Type B pancreatic cell (in vitro differentiated cells): Measurements from ENCODE around the gene NFKB2. TPM values are rescaled to one million over a fixed set of nuclear protein-coding genes. Genes with fewer than 3 reads are reported as not detected.

Experiments
- DNase-seq: peaks from one replicate; pipeline ENCODE4 v3.0.0; 2021; ENCODE audit warnings: mixed read lengths; ENCODE audit not compliant: unreplicated experiment; ENCODE audit errors: extremely low spot score
- H3K27ac Mint-ChIP-seq: 2 replicates; pipeline ENCODE4 v1.8.0; 2021; ENCODE audit warnings: mild to moderate bottlenecking, mixed read lengths
- H3K27me3 Mint-ChIP-seq: 2 replicates; pipeline ENCODE4 v1.8.0; 2021; ENCODE audit warnings: mixed read lengths
- H3K36me3 Mint-ChIP-seq: 2 replicates; pipeline ENCODE4 v1.8.0; 2021; ENCODE audit warnings: mixed read lengths
- H3K4me1 Mint-ChIP-seq: one replicate; pipeline ENCODE4 v1.8.0; 2021; ENCODE audit warnings: mixed read lengths; ENCODE audit not compliant: unreplicated experiment
- H3K4me3 Mint-ChIP-seq: 2 replicates; pipeline ENCODE4 v1.8.0; 2021; ENCODE audit warnings: mild to moderate bottlenecking, mixed read lengths
- H3K9me3 Mint-ChIP-seq: 2 replicates; pipeline ENCODE4 v1.8.0; 2021; ENCODE audit warnings: mixed read lengths
- total RNA-seq: library from RNA; stranded (reverse); gene quantifications from 2 replicates; pipeline ENCODE4 v1.2.1, GENCODE V29; 2021; ENCODE audit warnings: low replicate concordance
- TF ChIP-seq, protein P1 (sequence below): fragments of 200-600 bp; sonication (generic); conservative IDR thresholded peaks from 2 replicates; pipeline ENCODE4 v1.5.0; 2021; ENCODE audit warnings: antibody characterized with exemption, mild to moderate bottlenecking

The NFKB2 gene
- total RNA-seq, 1 donor from 2014 or later: 29.7 TPM

DNA sequence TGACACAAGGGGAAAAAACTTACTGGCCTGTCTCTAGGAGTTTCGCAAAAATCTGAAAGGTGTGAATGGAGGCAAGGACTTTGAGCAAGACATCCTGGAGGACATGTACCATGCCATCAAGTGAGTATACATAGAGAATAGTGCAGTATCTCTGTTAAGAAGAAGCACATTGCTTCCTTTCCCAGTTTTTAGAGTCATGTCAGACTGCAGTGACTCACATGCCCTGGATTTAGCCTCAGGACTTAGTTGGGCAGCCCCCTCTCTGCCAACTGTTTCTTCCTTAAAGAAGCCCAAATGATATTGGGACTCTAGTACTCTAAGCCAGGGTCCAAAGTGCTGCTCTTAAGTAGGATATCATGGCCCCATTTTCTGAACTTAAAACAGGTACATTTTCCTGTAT lies 28.1 kb upstream of the NFKB2 start:
- H3K9me3 Mint-ChIP-seq: no peaks in the 10 kb centered on the region
- H3K36me3 Mint-ChIP-seq: peaks cover 67% of the 10 kb centered on the region
- H3K27ac Mint-ChIP-seq: peak overlapping the region; percentile 87
- no peaks in the 10 kb centered on the region for H3K27me3 Mint-ChIP-seq
- no peak for DNase-seq
- no peak overlapping the region for H3K4me3 Mint-ChIP-seq
- TF ChIP-seq, protein P1, sequence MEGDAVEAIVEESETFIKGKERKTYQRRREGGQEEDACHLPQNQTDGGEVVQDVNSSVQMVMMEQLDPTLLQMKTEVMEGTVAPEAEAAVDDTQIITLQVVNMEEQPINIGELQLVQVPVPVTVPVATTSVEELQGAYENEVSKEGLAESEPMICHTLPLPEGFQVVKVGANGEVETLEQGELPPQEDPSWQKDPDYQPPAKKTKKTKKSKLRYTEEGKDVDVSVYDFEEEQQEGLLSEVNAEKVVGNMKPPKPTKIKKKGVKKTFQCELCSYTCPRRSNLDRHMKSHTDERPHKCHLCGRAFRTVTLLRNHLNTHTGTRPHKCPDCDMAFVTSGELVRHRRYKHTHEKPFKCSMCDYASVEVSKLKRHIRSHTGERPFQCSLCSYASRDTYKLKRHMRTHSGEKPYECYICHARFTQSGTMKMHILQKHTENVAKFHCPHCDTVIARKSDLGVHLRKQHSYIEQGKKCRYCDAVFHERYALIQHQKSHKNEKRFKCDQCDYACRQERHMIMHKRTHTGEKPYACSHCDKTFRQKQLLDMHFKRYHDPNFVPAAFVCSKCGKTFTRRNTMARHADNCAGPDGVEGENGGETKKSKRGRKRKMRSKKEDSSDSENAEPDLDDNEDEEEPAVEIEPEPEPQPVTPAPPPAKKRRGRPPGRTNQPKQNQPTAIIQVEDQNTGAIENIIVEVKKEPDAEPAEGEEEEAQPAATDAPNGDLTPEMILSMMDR: no peak
- no peaks in the 10 kb centered on the region for H3K4me1 Mint-ChIP-seq

DNA sequence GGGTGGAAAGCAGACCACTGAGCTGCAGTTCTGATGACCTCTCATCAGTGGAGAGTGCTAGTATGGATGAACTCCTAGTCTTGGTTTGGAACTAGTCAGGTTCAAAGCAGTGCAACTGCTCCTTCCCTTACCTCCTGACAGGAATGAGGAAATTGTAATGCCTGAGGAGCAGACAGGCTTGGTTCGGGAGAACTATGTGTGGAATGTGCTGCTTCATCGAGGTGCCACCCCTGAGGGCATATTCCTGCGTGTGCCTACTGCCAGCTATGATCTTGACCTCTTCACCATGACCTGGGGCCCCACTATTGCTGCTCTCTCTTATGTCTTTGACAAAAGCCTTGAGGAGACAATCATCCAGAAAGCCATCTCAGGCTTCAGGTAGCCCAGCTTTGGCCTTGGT lies 27.4 kb upstream of the NFKB2 start:
- Mint-ChIP-seq H3K27me3 (no peaks in the 10 kb centered on the region), H3K4me1 (no peaks in the 10 kb centered on the region), H3K27ac (peak overlapping the region; percentile 87), H3K9me3 (no peaks in the 10 kb centered on the region), H3K4me3 (no peak overlapping the region), H3K36me3 (peaks cover 62% of the 10 kb centered on the region)
- TF ChIP-seq, protein P1: no peak
- no peak for DNase-seq

DNA sequence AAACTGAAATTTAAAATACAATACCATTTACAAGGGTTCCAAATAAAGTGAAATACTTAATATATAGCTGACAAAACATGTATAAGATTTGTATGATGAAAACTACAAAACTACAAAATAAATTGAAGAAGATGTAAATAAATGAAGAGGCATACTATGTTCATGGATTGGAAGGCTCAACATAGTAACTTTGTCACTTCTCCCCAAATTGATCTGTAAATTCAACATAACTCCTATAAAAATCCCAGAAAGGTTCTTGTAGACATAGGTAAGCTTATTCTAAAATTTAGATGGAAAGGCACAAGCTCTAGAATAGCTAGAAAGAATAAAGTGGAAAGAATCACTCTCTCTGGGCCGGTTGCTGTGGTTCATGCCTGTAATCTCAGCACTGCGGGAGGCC lies 24.2 kb upstream of the NFKB2 start:
- peaks cover 51% of the 10 kb centered on the region for H3K36me3 Mint-ChIP-seq
- no peaks in the 10 kb centered on the region for H3K27me3 Mint-ChIP-seq
- H3K9me3 Mint-ChIP-seq: no peaks in the 10 kb centered on the region
- DNase-seq: no peak
- H3K27ac Mint-ChIP-seq: no peak overlapping the region
- H3K4me3 Mint-ChIP-seq: no peak overlapping the region
- TF ChIP-seq, protein P1: no peak
- H3K4me1 Mint-ChIP-seq: no peaks in the 10 kb centered on the region

DNA sequence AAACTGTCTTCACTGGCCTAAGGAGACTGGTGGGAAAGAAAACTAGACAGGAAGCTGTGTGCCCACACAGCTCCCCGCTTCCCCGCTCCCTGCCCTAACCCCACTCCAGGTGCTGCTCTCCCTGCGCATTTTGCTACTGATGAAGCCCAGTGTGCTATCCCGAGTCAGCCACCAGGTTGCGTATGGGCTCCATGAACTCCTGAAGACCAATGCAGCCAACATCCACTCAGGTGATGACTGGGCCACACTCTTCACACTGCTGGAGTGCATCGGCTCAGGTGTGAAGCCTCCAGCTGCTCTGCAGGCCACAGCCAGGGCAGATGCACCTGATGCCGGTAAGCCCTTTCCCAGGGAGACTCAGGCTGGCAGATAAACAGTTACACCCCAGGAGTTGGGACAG lies 20.3 kb upstream of the NFKB2 start:
- no peak for DNase-seq
- Mint-ChIP-seq H3K27me3 (no peaks in the 10 kb centered on the region), H3K9me3 (no peaks in the 10 kb centered on the region), H3K4me1 (no peaks in the 10 kb centered on the region), H3K4me3 (no peak overlapping the region), H3K27ac (no peak overlapping the region), H3K36me3 (peaks cover 20% of the 10 kb centered on the region)
- TF ChIP-seq, protein P1: peak; percentile 18

DNA sequence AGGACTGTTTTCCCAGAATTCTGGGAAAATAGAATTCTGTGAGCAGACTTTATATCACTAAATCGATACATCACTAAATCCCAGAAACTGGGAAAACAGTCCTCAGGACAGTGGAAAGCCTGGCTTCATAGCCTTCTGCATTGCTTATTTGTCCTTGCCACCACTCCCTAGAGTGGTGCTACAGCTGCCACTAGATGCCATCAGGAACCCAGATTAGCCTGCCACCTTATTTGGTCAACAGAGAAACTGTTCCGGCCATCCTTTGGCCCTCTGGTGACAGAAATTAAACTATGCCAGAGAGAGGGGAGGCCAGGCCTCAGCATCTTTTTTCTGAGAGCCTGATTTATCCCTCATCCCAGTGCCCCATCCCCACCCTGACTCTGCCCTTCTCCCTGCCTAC lies 19.6 kb upstream of the NFKB2 start:
- Mint-ChIP-seq H3K27me3 (no peaks in the 10 kb centered on the region), H3K9me3 (no peaks in the 10 kb centered on the region), H3K36me3 (peaks cover 14% of the 10 kb centered on the region), H3K4me3 (no peak overlapping the region), H3K4me1 (no peaks in the 10 kb centered on the region), H3K27ac (no peak overlapping the region)
- no peak for DNase-seq
- TF ChIP-seq, protein P1: no peak

DNA sequence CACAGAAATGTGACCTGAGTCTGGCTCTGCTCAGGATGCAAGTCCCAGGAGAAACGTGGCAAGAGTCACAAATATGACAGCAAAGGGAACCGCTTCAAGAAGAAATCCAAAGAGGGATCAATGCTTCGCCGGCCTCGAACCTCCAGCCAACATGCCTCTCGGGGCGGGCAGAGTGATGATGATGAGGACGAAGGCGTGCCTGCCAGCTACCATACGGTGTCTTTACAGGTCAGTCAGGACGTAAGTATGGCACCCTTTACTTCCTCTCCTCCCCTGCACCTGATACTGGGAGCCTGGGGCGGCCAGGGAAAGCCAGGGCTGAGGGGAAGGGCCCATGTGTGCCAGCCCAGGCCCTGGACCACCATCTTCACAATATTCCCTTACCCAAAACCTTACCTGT lies 18.6 kb upstream of the NFKB2 start:
- Mint-ChIP-seq H3K27me3 (no peaks in the 10 kb centered on the region), H3K4me3 (no peak overlapping the region), H3K27ac (no peak overlapping the region), H3K9me3 (no peaks in the 10 kb centered on the region), H3K36me3 (peaks cover 7% of the 10 kb centered on the region), H3K4me1 (no peaks in the 10 kb centered on the region)
- TF ChIP-seq, protein P1: no peak
- DNase-seq: no peak
